ENCODE results near the gene RPUSD4. TPM values are rescaled to one million over a fixed set of nuclear protein-coding genes. Genes with fewer than 3 reads are reported as not detected.
A peak's percentile ranks its signal among the peaks of the same experiment; 100 is the strongest.

RPUSD4 gene
- total and polyA plus RNA-seq, 9 of the 15 experiments (the other 6 are each of a cell fraction or from before 2014, with no cell fraction given): 27.4 to 56.2 (median 44.6) TPM

DNA sequence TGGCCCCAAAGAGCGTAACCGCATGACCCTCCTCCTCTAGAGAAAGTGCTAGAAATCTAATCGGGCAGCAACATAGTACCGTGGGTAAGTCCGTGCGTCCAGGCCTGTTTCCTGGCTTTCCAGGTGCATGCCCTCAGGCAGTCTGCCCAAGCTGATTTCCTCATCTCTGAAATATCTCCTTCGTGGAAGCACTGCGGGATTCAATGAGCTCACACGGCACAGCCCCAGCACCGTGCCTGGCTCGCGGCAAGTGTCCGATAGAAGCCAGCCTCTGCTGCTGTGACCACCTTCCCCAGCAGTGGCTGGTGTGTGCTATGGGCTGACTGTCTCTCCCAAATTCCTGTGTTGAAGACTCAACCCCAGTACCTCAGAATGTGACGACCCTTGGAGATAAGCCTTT, 20.7 kb downstream of the RPUSD4 start (continued):
- TF ChIP-seq ZNF639 (CRISPR knock-in tag; conservative IDR thresholded peaks at IDR 0.05 in 1 of 2, IDR thresholded peaks at IDR 0.05 in 1 of 2): no peak
- no peak for TF ChIP-seq ZBTB7A (IDR thresholded peaks at IDR 0.05; ENCODE audit: borderline replicate concordance, control insufficient read depth, low read depth, low read length)

- no peak overlapping the region for H3K27ac ChIP-seq (ENCODE audit: extremely low read depth, low read depth, low read length)
- H3K9ac ChIP-seq (ENCODE audit: insufficient read depth in 1 of 2, low read depth in 2 of 2, low read length in 2 of 2): peak overlapping the region in 1 of 2 experiments; percentile 8; a peak in 1 of 4 replicates
- 86% methylated on average over 15 of the region's 22 CpGs for WGBS (ENCODE audit: insufficient coverage, low coverage, missing lambda C conversion rate)
- no TSS peak for BruUV-seq (replicated peaks)
- no peaks in the 10 kb centered on the region for H3K79me2 ChIP-seq (ENCODE audit: control insufficient read depth, insufficient read depth, low read length)
- ATAC-seq: no peak
- no peaks in the 10 kb centered on the region for H3K27me3 ChIP-seq (ENCODE audit: control insufficient read depth in 2 of 2, insufficient read depth in 2 of 2, low read length in 2 of 2)
- ChIA-PET CTCF (ENCODE audit: low intra/inter-chr PET ratio) (no interaction called here), POLR2A (interaction anchor here (0.7 kb wide), 1 partner anchor 258 kb away, joined by 3 read pairs; no protein-coding TSS in a partner anchor)
- no peaks in the 10 kb centered on the region for H3K9me1 ChIP-seq (ENCODE audit: control insufficient read depth, insufficient read depth, low read length)
- peaks cover 5% of the 10 kb centered on the region; the same call in 1 of the 2 replicates for H4K20me1 ChIP-seq (replicated peaks; ENCODE audit: control insufficient read depth, insufficient read depth, low read length)
- H3K4me2 ChIP-seq (ENCODE audit: insufficient read depth, low read length): no peak overlapping the region
- no peaks in the 10 kb centered on the region for H3K9me3 ChIP-seq (replicated peaks; ENCODE audit: control insufficient read depth, insufficient read depth, low read depth, low read length)
- H3K4me3 ChIP-seq: no peak overlapping the region
- DNase-seq (ENCODE audit: extremely low read depth in 1 of 4, low spot score in 3 of 4): no peak
- no peak for FAIRE-seq
- intact Hi-C loops (cut with micrococcal nuclease): no loop called here
- no peak overlapping the region for H2AFZ ChIP-seq (ENCODE audit: low read depth, low read length)
- peaks cover 44% of the 10 kb centered on the region for H3K36me3 ChIP-seq (ENCODE audit: control insufficient read depth, insufficient read depth, low read length)
- H3K4me1 ChIP-seq (replicated peaks in 1 of 2; ENCODE audit: control insufficient read depth in 2 of 2, insufficient read depth in 2 of 2, low read length in 2 of 2): no peaks in the 10 kb centered on the region
- in situ Hi-C loops (cut with MboI): no loop called here
- no peak for TF ChIP-seq CTCF (IDR thresholded peaks at IDR 0.05 in 2 of 3, conservative IDR thresholded peaks at IDR 0.05 in 1 of 3; ENCODE audit: insufficient read depth in 2 of 3, low read depth in 1 of 3, low read length in 3 of 3)
- no peak for TF ChIP-seq STAG1 (CRISPR knock-in tag; IDR thresholded peaks at IDR 0.05; ENCODE audit: borderline replicate concordance)
- no peak for TF ChIP-seq KAT2B (IDR thresholded peaks at IDR 0.05; ENCODE audit: low read depth, low read length)
- no peak for TF ChIP-seq RBM14 (IDR thresholded peaks at IDR 0.05; ENCODE audit: borderline replicate concordance, insufficient read depth, low read depth, low read length)
- no peak for TF ChIP-seq ZBTB1 (CRISPR knock-in tag; IDR thresholded peaks at IDR 0.05; ENCODE audit: borderline replicate concordance, low read depth)
- TF ChIP-seq RREB1 (CRISPR knock-in tag; IDR thresholded peaks at IDR 0.05): no peak
- no peak for TF ChIP-seq HMG20B (CRISPR knock-in tag; IDR thresholded peaks at IDR 0.05)
Observed at GRCh38 chr11:126189109-126189929, 22.1 kb downstream of the RPUSD4 start.

All from K562 (cell line).